ENCODE results near the gene PCOLCE2.
A peak's percentile ranks its signal among the peaks of the same experiment; 100 is the strongest.

Gene PCOLCE2, protein sequence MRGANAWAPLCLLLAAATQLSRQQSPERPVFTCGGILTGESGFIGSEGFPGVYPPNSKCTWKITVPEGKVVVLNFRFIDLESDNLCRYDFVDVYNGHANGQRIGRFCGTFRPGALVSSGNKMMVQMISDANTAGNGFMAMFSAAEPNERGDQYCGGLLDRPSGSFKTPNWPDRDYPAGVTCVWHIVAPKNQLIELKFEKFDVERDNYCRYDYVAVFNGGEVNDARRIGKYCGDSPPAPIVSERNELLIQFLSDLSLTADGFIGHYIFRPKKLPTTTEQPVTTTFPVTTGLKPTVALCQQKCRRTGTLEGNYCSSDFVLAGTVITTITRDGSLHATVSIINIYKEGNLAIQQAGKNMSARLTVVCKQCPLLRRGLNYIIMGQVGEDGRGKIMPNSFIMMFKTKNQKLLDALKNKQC

GRCh38 chr3:142888481-142889211, at the start of gene PCOLCE2:
Gene PCOLCE2, minus strand, starts transcription at chr3:142889083. Its CDS starts 187 bp downstream, at chr3:142888896.
- peak; percentile 78 for ATAC-seq
- TF ChIP-seq RARB (CRISPR knock-in tag; IDR thresholded peaks at IDR 0.05) = no peak
- TF ChIP-seq CSDC2 (CRISPR knock-in tag; IDR thresholded peaks at IDR 0.05) = no peak
- no peak for TF ChIP-seq ZNF8 (CRISPR knock-in tag; IDR thresholded peaks at IDR 0.05)
- no peak for TF ChIP-seq BACH2 (CRISPR knock-in tag; IDR thresholded peaks at IDR 0.05; ENCODE audit: borderline replicate concordance)
- no peak for TF ChIP-seq ZFP30 (CRISPR knock-in tag; IDR thresholded peaks at IDR 0.05)
- no peak for TF ChIP-seq ESRRG (CRISPR knock-in tag; IDR thresholded peaks at IDR 0.05)
- no peak for TF ChIP-seq ZNF565 (CRISPR knock-in tag; conservative IDR thresholded peaks at IDR 0.05; ENCODE audit: low read depth)

DNA sequence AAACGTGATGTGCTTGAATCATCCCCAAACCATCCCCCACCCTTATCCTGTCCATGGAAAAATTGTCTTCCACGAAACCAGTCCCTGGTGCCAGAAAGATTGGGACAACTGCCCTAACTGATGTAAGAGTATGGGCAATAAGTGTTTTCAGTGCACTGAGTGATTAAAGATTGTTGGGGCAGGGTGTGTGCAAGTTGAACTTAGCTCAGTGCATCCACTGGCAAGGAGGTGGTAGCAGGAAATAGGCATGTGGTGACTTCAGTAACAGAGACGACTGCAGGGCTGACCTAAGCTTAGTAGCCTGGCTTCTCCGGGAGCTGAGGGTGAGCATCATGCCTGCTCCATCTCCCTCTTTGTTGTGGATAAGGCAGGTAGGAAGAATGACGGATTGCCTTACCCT, 47.1 kb upstream of the PCOLCE2 start:
- ATAC-seq = no peak

DNA sequence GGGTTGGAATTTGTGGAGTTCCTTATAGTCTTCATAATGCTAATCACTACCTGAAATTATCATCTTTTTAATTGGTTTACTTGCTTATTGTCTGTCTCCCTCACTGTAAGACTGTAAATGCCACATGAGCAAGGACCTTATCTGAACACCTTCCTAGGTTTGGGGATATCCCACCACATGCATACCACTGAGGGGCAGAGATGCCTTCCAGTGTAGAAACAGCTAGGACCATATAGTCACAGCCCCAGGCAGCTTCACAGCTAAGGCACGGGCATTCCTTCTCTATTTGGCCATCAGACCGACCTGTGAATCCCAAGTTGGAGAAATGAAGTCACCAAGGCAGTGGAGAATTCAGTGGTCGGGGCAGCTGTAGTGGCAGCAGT, 46.0 kb upstream of the PCOLCE2 start:
- ATAC-seq = no peak
- no peak for TF ChIP-seq ZC3H10 (CRISPR knock-in tag; IDR thresholded peaks at IDR 0.05)

More for the DNA sequence above, 47.1 kb upstream of the PCOLCE2 start:
- TF ChIP-seq ZNF565 (CRISPR knock-in tag; conservative IDR thresholded peaks at IDR 0.05; ENCODE audit: low read depth) = no peak
- no peak for TF ChIP-seq OSR1 (CRISPR knock-in tag; IDR thresholded peaks at IDR 0.05)
- TF ChIP-seq CREB5 (CRISPR knock-in tag; IDR thresholded peaks at IDR 0.05; ENCODE audit: low read depth) = no peak
- no peak for TF ChIP-seq ZFP30 (CRISPR knock-in tag; IDR thresholded peaks at IDR 0.05)
- no peak for TF ChIP-seq TCF4 (CRISPR knock-in tag; IDR thresholded peaks at IDR 0.05; ENCODE audit: borderline replicate concordance)
- TF ChIP-seq SNAI2 (CRISPR knock-in tag; IDR thresholded peaks at IDR 0.05) = no peak
- no peak for TF ChIP-seq PPARA (CRISPR knock-in tag; IDR thresholded peaks at IDR 0.05; ENCODE audit: borderline replicate concordance)
- TF ChIP-seq ESRRG (CRISPR knock-in tag; IDR thresholded peaks at IDR 0.05) = no peak
- no peak for TF ChIP-seq GLIS3 (CRISPR knock-in tag; IDR thresholded peaks at IDR 0.05)

GRCh38 chr3:142934128-142934886, 45.4 kb upstream of the PCOLCE2 start:
- no peak for ATAC-seq
- TF ChIP-seq ZNF70 (CRISPR knock-in tag; IDR thresholded peaks at IDR 0.05) (no peak), TCF4 (CRISPR knock-in tag; IDR thresholded peaks at IDR 0.05; ENCODE audit: borderline replicate concordance) (no peak), RARB (CRISPR knock-in tag; IDR thresholded peaks at IDR 0.05) (no peak), OSR1 (CRISPR knock-in tag; IDR thresholded peaks at IDR 0.05) (no peak), PATZ1 (CRISPR knock-in tag; IDR thresholded peaks at IDR 0.05; ENCODE audit: borderline replicate concordance) (no peak), CSDC2 (CRISPR knock-in tag; IDR thresholded peaks at IDR 0.05) (no peak), ZFP30 (CRISPR knock-in tag; IDR thresholded peaks at IDR 0.05) (no peak), BACH2 (CRISPR knock-in tag; IDR thresholded peaks at IDR 0.05; ENCODE audit: borderline replicate concordance) (no peak), PPARA (CRISPR knock-in tag; IDR thresholded peaks at IDR 0.05; ENCODE audit: borderline replicate concordance) (no peak), GLIS3 (CRISPR knock-in tag; IDR thresholded peaks at IDR 0.05) (no peak), ZC3H10 (CRISPR knock-in tag; IDR thresholded peaks at IDR 0.05) (no peak), ZFP3 (CRISPR knock-in tag; IDR thresholded peaks at IDR 0.05) (no peak), TOX (CRISPR knock-in tag; IDR thresholded peaks at IDR 0.05; ENCODE audit: borderline replicate concordance) (no peak), ISL1 (CRISPR knock-in tag; IDR thresholded peaks at IDR 0.05) (no peak), ARNTL (CRISPR knock-in tag; IDR thresholded peaks at IDR 0.05; ENCODE audit: borderline replicate concordance, low read depth) (no peak), SNAI2 (CRISPR knock-in tag; IDR thresholded peaks at IDR 0.05) (no peak)
- TF ChIP-seq, protein P1, sequence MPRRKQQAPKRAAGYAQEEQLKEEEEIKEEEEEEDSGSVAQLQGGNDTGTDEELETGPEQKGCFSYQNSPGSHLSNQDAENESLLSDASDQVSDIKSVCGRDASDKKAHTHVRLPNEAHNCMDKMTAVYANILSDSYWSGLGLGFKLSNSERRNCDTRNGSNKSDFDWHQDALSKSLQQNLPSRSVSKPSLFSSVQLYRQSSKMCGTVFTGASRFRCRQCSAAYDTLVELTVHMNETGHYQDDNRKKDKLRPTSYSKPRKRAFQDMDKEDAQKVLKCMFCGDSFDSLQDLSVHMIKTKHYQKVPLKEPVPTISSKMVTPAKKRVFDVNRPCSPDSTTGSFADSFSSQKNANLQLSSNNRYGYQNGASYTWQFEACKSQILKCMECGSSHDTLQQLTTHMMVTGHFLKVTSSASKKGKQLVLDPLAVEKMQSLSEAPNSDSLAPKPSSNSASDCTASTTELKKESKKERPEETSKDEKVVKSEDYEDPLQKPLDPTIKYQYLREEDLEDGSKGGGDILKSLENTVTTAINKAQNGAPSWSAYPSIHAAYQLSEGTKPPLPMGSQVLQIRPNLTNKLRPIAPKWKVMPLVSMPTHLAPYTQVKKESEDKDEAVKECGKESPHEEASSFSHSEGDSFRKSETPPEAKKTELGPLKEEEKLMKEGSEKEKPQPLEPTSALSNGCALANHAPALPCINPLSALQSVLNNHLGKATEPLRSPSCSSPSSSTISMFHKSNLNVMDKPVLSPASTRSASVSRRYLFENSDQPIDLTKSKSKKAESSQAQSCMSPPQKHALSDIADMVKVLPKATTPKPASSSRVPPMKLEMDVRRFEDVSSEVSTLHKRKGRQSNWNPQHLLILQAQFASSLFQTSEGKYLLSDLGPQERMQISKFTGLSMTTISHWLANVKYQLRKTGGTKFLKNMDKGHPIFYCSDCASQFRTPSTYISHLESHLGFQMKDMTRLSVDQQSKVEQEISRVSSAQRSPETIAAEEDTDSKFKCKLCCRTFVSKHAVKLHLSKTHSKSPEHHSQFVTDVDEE (CRISPR knock-in tag; IDR thresholded peaks at IDR 0.05) = no peak

Measured in SK-N-SH treated with all-trans-retinoic acid at 6 μM for 48 hours (cell line).